GM12874 (cell line): Measurements from ENCODE around the gene TPH2.

ENCODE experiments used
- TF ChIP-seq, protein P1 (sequence below): IDR thresholded peaks from 2 replicates; pipeline ENCODE4 v1.5.1; 2011; ENCODE audit warnings: low read depth, mild to moderate bottlenecking, control low read depth, low read length, moderate library complexity; ENCODE audit not compliant: insufficient read depth

Gene TPH2

DNA sequence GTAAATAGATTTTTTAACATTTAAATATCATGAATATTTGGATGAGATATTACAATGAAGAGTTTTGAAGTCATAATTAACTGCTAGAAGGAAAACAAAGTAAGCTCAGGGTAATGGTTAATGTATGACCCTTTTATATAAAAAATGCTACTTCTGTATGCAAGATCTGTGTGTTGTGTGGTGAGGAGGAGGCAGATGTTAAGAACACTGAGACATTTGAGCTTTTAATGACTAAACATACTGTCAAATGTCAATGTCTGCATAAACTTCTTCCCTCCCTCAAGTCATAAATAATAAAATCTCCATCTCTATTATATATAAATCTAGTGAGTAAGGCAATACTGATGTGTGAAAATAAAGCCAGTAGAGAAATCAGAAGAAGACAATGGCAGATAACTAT lies 1.4 kb downstream of the TPH2 start:
- TF ChIP-seq, protein P1, sequence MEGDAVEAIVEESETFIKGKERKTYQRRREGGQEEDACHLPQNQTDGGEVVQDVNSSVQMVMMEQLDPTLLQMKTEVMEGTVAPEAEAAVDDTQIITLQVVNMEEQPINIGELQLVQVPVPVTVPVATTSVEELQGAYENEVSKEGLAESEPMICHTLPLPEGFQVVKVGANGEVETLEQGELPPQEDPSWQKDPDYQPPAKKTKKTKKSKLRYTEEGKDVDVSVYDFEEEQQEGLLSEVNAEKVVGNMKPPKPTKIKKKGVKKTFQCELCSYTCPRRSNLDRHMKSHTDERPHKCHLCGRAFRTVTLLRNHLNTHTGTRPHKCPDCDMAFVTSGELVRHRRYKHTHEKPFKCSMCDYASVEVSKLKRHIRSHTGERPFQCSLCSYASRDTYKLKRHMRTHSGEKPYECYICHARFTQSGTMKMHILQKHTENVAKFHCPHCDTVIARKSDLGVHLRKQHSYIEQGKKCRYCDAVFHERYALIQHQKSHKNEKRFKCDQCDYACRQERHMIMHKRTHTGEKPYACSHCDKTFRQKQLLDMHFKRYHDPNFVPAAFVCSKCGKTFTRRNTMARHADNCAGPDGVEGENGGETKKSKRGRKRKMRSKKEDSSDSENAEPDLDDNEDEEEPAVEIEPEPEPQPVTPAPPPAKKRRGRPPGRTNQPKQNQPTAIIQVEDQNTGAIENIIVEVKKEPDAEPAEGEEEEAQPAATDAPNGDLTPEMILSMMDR = no peak

DNA sequence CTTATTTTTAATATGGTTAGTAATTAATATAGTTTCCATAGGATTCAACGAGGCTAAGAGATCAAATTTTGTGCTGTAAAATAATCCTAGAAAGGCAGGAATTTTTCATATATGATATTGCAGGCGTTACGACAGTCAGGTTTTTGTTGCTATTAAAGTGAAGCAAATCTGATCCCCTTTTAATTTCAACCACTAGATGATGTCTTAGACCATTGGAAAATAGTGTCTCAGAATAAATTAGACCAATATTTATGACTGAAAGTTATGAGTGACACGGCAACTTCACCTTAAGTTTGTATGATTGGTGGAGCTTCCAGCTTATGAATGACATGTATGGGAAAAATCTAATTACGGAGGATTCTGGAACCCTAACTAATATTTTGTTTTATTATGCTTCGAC lies 2.5 kb downstream of the TPH2 start:
- TF ChIP-seq, protein P1 = no peak

DNA sequence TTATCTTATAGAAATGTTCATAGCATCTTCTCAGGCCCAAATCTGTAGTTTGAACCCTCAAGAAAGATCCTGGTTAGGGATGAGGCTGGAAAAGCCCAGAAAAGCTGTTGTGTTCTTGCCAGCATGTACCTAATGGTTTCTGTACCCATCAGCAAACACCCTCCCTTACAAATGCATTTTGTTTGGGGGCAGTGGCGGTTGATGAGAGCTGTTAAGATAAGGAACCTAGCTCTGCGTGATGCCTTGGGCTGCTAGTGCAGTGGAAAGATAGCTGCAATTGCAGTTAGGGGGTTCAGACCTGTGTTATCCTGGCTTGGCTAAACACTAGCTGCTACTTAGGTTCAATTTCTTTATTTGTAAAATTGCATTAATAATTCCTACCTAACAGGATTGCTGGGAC lies 3.6 kb downstream of the TPH2 start:
- TF ChIP-seq, protein P1 = no peak

DNA sequence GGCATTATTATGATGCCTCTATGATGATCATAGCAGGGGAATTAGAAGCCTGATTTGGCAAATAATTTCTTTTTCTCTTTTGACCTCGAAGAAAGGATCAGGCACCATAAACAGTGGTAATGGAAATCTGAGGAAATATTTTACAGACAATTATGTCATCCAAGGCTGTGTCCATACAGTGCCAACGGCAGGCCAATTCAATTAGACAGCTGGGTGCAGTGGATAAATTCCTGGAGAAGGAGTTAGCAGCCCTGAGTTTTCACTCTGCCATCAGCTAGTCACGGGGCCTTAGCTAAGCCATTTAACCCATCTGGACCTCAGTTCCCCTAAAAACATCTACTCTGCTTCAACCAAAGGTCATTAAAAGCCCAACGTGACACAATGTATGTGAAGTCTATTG lies 4.1 kb downstream of the TPH2 start:
- TF ChIP-seq, protein P1 = no peak

DNA sequence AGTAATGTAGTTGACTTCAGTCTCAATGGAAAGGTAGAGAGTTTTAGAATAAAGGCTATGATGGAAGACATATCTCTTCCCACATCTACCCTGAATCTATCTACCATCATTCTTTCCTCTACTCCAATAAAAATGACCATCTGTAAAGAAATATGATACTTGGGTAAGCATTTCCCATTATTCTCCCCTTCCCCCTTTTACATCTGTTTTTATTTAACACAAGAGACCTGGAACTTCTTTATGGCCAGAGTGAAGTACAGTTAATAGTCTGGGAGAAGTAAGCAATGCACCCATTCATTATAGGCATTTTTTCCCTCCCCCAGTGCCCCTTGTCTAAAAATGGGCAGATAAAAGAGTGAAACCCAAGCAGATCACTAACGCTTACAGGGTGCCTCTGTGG lies 6.5 kb downstream of the TPH2 start:
- TF ChIP-seq, protein P1 = no peak

DNA sequence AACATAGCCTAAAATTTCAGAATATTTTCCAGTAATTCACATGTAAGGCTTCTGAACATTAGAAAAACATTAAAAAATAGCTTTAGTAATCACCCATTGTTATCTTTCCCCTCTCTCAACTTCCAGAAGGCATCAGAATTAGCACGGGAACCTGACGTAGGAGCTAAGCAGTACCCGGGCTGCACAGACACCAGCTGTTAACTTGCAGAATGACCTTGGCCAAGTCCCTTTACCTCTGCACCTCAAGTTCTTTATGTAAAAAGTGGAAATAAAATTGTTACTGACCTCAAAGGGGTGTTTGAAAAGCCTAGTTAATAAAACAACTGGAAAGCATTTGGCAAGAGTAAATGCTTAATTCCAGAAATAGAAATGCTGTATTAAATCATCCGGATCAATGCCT lies 7.2 kb downstream of the TPH2 start:
- TF ChIP-seq, protein P1 = no peak

DNA sequence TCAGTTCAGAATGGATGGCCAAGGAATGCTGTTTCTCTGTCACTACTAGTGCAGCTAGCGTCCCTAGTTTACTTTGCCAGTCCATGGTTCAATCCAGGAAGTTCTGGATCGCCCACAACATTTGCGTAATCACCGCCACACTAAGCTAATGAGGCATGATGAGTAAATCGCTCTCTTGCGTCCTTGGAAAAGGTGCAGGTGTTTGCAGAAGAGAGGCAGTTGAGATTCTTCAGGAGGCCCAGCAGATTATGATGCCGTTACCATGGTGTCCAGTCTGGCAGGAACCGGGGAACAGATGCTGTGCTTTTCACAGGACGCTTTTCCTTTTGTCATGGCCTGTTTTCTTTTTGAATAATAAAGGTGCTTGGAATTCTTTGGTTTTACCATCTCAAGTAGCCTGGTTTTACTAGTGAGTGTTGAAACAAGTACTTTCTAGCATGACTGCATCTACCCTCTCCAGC lies 9.0 kb downstream of the TPH2 start:
- TF ChIP-seq, protein P1 = no peak

DNA sequence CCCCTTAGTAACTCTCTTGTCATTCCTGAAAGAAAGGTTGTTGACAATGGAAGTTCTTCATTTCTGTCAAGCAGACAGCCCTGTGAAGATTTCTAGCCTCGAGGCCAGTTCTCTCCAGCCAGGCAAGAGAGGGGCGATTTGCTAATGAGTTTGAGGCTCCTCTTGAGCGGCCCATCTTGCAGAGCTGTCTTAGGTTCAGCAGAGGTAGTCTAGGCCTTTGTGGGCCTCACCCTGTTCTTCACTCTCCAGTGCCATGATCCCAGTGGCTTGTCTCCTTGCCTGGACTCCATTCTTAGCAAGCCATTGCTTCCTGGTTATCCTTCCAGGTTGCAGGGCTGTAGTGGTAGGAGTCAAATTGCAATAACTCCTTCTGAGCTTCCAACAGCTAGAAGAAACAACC lies 9.7 kb downstream of the TPH2 start:
- TF ChIP-seq, protein P1 = no peak
